Adipose tissue (tissue), 3 donors: Measurements from ENCODE around the gene CALCR. TPM values are rescaled to one million over a fixed set of nuclear protein-coding genes. Genes with fewer than 3 reads are reported as not detected.

Source experiments
- H3K27ac ChIP-seq: one replicate; pipeline ENCODE4 v1.5.1; 2013; ENCODE audit warnings: low read depth, low read length
- WGBS, 3 donors: extraction: QIAGEN DNeasy Blood & Tissue Kit; methylation state at CpG; one replicate each; pipeline ENCODE4 v1.1.7; 2013; 5-methylcytosine and 5-hydroxymethylcytosine counted together
- polyA plus RNA-seq, 3 donors: library from polyadenylated mRNA; stranded (reverse); fragments of 200-250 nt; gene quantifications; one replicate each; pipeline ENCODE4 v1.2.3, GENCODE V29; 2013
- donor health status: healthy with polysubstance abuse.
- donor health status: Bipolar disorder and iron deficiency.
- donor health status: healthy.

Gene CALCR
- polyA plus RNA-seq, 3 donors = not detected

DNA sequence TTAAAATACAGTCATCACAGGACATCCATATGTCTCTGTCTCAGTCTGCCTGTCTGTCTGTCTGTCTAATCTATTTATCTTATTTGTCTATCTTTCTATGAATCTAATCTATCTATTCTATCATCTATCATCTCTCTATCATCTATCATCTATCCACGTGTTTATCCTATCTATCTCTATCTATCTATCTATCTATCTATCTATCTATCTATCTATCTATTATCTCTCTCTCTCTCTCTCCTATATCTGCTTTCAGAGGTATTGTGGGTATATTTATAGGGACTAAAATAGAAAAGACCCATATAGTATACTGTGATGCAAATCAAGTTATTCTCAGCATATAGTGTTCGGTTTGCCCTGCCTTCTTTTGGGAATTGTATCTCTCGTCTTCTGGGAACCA lies 174.9 kb downstream of the CALCR start:
- H3K27ac ChIP-seq = no peak overlapping the region
- WGBS, 3 donors = 84 to 86% (median 85%) methylated on average over 3 of the region's 3 CpGs

DNA sequence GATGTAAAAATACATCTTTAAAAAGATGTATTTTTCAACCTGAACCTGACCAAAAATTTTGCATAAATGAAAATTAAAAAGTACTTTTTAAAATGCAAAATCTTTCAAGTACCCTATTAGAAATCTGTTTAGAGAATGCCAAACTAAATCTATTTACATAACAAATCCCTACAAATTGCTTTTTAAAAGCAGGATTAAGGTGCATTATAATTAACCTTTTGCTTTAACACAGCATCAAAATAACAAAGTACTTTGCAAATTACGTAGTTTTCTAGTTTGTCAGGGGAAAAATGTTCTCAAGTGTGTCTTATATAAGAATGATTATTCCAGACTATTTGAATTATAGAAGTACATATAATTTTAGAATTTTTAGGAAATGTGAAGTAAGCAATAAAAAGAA lies 181.5 kb downstream of the CALCR start:
- H3K27ac ChIP-seq = no peak overlapping the region
- 82 to 85% (median 83%) methylated on average over 1 of the region's 1 CpG for WGBS, 3 donors

DNA sequence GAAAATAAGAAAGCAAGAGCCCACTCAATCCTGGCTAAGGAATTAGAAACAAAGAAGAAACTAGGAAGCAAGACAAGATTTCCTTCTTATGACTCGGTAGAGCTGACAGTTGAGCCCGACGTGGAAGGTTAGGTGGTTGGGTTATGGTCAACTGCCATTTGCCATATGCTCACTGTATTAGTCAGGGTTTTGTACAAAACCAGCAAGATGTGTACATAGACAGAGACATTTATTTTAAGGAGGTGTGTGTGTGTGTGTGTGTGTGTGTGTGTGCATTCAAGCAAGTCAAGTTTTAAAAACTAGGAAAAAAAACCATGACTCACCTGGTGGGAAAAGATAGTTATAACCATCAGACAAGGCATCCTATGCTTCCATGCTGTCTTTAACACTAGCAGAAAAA lies 183.9 kb downstream of the CALCR start:
- H3K27ac ChIP-seq = no peak overlapping the region
- WGBS, 3 donors = 89 to 95% (median 90%) methylated on average over 3 of the region's 3 CpGs

DNA sequence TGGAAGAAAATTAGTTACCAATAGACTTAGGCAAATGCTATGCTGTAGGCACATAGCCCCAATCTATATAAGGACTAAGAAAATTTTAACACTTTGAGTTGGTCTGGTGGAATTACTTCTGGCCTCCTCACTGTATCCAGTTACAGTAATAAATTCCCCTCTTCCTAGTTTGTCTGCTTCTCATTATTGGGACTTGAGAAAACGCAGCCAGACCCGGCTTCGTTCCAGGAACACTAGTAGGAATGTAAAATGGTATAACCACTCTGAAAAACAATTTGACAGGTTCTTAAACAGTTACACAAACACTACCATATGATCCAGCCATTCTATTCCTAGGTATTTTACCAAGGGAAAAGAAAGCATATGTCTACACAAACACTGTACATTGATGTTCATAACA lies 192.2 kb downstream of the CALCR start:
- no peak overlapping the region for H3K27ac ChIP-seq
- 68 to 84% (median 84%) methylated on average over 3 of the region's 3 CpGs for WGBS, 3 donors

DNA sequence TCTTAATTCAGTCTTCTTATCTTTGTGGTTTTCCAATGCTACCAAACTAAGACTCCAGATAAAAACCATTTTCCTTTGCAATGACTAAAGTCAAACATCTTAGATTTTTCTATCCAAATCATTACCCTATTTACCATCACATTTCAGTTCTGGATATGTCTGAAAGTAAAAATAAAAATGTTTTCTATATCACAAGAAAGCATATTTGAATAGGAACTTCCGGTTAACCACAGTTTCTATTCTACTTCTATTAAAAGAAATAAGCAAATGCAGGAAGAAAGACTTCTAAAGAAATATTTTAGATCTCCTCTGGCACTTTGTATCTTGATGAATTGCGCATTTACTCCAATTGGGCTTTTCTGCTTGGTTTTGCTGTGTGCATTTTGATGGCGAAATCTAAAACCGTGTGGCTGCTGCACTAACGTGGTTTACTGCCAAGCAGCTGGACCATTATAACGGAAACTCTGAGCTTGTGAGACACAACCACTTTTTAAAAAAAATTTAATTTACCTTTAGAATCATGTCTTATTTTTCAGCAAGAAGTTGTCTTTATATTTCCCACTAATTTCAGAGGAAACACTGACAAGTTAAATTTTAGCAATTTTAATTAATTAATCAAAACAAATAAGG lies 196.3 kb downstream of the CALCR start:
- 58 to 69% (median 67%) methylated on average over 6 of the region's 6 CpGs for WGBS, 3 donors
- no peak overlapping the region for H3K27ac ChIP-seq

DNA sequence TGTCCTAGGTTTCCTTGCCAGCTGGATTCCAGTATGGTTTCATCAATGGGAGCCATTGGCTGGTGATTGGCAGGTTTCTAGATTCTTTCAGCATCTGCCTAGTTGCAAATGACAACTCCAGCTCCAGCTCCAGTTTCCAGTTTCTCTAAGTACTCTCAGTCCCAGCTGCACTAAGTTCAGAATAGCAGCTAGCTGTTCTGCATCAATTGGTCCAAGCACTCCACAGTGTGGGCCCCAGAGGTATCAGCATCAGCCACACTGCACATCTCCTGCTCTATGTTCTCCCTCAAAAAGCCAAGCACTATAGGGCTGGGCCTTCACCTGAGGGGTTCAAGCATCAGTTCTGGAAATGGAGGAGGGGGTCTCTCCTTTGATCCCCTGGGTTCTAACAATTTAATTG lies 198.9 kb downstream of the CALCR start:
- H3K27ac ChIP-seq = no peak overlapping the region
